Breast epithelium (tissue), 4 donors: ENCODE measurements around the gene SLC35A2. TPM values are rescaled to one million over a fixed set of nuclear protein-coding genes. Genes with fewer than 3 reads are reported as not detected.

Experiments used
- DNase-seq, 2 donors: peaks; one replicate each; pipeline ENCODE4 v3.0.0-alpha.2; 2019; ENCODE audit warnings: low spot score in 2 of 2
- H3K27ac ChIP-seq, 2 donors: fragments of 200-600 bp; sonication (generic) in 1 of 2; one replicate each; pipeline ENCODE4 v1.5.1; 2016 to 2019; ENCODE audit warnings: mild to moderate bottlenecking in 1 of 2
- H3K27me3 ChIP-seq, 2 donors: fragments of 200-600 bp; sonication (generic) in 1 of 2; one replicate each; pipeline versions ENCODE4 v1.5.1 to v1.6.0; 2017 to 2019; ENCODE audit warnings: control low read depth in 1 of 2, mild to moderate bottlenecking in 1 of 2
- H3K36me3 ChIP-seq: fragments of 200-600 bp; one replicate; pipeline ENCODE4 v1.5.1; 2019
- H3K4me1 ChIP-seq, 2 donors: fragments of 200-600 bp; sonication (generic); one replicate each; pipeline ENCODE4 v1.5.1; 2016 to 2019; ENCODE audit warnings: control low read depth in 1 of 2
- H3K4me3 ChIP-seq, 3 donors: fragments of 200-600 bp; sonication (generic); 1 replicate in 2 of 3; 2 replicates in 1 of 3; pipeline ENCODE4 v1.5.1; 2016 to 2019; ENCODE audit warnings: mild to moderate bottlenecking in 3 of 3, moderate library complexity in 2 of 3
- H3K9me3 ChIP-seq, 2 donors: fragments of 200-600 bp; sonication (generic) in 1 of 2; one replicate each; pipeline ENCODE4 v1.5.1; 2016 to 2019; ENCODE audit warnings: control low read depth in 1 of 2
- CTCF ChIP-seq, 3 donors: fragments of 450-650 bp; IDR thresholded peaks; one replicate each; pipeline ENCODE4 v1.5.1; 2016 to 2017; ENCODE audit warnings: antibody characterized with exemption in 3 of 3, mild to moderate bottlenecking in 3 of 3, moderate library complexity in 3 of 3
- POLR2A ChIP-seq: fragments of 450-650 bp; IDR thresholded peaks from one replicate; pipeline ENCODE4 v1.6.1; 2016; ENCODE audit warnings: antibody characterized with exemption, mild to moderate bottlenecking, moderate library complexity
- POLR2AphosphoS5 ChIP-seq, 3 donors: sonication (generic); formaldehyde crosslinking; IDR thresholded peaks; one replicate each; pipeline ENCODE4 v1.6.1; 2017; ENCODE audit warnings: antibody characterized with exemption in 3 of 3
- intact Hi-C: fragments of 100-400 bp; cut with DNase I; formaldehyde crosslinking; loops from one replicate; pipeline ENCODE4 v1.15.1; 2023; ENCODE audit warnings: low total_unique reads
- total RNA-seq, 3 donors: library from RNA; depleted of rRNA; stranded (reverse); fragments of >200 nt; gene quantifications; one replicate each; pipeline ENCODE4 v1.1.0, GENCODE V29; 2016

SLC35A2 gene
- total RNA-seq, 3 donors from 2014 or later = 10.9 to 17.3 (median 16.1) TPM

DNA sequence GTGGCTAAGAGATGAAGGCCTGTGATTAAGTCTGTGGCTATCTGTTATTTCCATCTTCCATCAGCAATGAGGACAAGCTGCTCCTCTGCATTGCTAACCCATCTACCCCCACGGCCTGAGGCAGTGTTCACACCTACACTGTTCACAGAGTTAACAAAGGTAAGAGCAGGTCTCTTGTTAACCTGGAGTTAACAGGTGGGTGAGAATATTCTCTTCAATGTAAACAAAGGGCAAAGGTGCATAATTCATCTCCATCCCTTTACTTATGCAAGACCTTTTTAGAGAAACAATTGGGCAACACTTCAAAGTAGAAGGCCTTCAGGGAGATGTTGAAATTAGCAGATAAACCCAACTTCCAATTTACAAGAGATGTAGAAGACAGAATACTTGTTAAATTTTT is 2.8 kb downstream of the SLC35A2 start:
- Histone ChIP-seq H3K4me1 (no peaks in the 10 kb centered on the region), H3K27ac (no peak overlapping the region), H3K4me3 (no peak overlapping the region), H3K27me3 (peaks cover 0 to 20% of the 10 kb centered on the region in 2 donors), H3K9me3 (no peaks in the 10 kb centered on the region), H3K36me3 (no peaks in the 10 kb centered on the region)
- intact Hi-C loops = no loop called here
- DNase-seq = no peak
- TF ChIP-seq POLR2AphosphoS5 (IDR thresholded peaks at IDR 0.05) (no peak), CTCF (IDR thresholded peaks at IDR 0.05) (no peak), POLR2A (no peak)

DNA sequence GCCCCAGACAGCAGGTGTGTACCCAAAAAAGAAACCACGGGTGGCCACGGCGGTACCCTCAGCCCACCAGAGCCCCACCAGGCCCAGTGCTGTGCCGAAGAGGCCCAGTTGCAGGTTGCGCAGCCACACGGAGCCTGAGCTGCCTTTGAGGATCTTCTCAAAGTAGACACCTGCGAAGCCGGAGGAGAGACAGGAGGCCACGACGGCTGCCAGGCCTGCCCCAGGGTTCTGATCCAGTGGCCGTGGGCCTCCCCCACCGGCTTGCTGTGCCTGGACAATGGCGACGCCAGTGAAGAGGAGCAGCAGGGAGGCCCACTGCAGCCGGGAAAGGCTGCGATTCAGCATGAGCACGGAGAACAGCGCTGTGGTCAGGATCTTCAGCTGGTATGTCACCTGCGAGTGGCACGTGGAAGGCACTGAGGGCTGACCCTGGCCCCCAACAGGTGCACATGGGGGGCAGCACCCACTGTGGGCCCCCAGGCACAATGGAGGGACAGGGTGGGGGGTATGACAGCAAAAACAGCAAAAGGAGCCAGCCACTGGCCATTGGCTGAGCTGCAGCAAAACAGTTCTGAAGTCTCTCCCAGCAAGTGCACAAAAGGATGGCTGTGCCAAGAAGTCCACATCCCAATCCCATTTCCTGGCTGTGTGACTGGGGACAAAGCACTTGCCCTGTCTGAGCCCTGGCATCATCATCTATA is 6.2 kb downstream of the SLC35A2 start:
- Histone ChIP-seq H3K36me3 (no peaks in the 10 kb centered on the region), H3K27me3 (peaks cover 0 to 34% of the 10 kb centered on the region in 2 donors), H3K9me3 (no peaks in the 10 kb centered on the region), H3K4me1 (no peaks in the 10 kb centered on the region), H3K27ac (no peak overlapping the region), H3K4me3 (no peak overlapping the region)
- intact Hi-C loops = no loop called here
- TF ChIP-seq POLR2A (no peak), CTCF (IDR thresholded peaks at IDR 0.05) (no peak)
- no peak for DNase-seq

DNA sequence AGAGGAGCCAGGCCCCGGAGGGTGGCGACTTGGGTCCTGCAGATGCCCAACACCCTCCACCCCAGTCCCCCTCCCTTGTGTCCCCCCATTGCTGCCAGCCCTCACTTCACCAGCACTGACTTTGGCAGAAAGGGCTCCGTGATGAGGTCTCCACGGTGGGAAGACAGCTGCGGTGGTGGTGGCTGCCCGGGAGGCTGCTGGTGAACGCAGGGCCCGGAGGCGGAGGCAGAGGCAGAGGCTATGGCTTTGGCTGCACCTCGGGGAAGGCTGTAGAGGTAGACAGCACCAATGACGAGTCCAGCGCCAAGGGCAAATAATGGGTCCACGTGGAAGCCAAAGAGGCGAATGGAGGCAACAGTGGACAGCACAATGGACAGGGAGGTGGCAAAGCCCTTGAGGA is 6.8 kb downstream of the SLC35A2 start:
- peaks cover 0 to 33% of the 10 kb centered on the region in 2 donors for H3K27me3 ChIP-seq
- intact Hi-C loops = no loop called here
- no peak for DNase-seq
- no peaks in the 10 kb centered on the region for H3K36me3 ChIP-seq
- no peak overlapping the region for H3K4me3 ChIP-seq
- H3K27ac ChIP-seq = no peak overlapping the region
- H3K4me1 ChIP-seq = no peaks in the 10 kb centered on the region
- no peaks in the 10 kb centered on the region for H3K9me3 ChIP-seq
- TF ChIP-seq POLR2AphosphoS5 (IDR thresholded peaks at IDR 0.05) = no peak
- no peak for TF ChIP-seq POLR2A
- no peak for TF ChIP-seq CTCF (IDR thresholded peaks at IDR 0.05)

GRCh38 chrX:48904180-48904579 is 7.3 kb downstream of the SLC35A2 start:
- DNase-seq = no peak
- H3K36me3 ChIP-seq = no peaks in the 10 kb centered on the region
- no peak overlapping the region for H3K27ac ChIP-seq
- no peak overlapping the region for H3K4me3 ChIP-seq
- peaks cover 0 to 33% of the 10 kb centered on the region in 2 donors for H3K27me3 ChIP-seq
- intact Hi-C loops = no loop called here
- no peak for TF ChIP-seq POLR2A
- no peak for TF ChIP-seq CTCF (IDR thresholded peaks at IDR 0.05)
- TF ChIP-seq POLR2AphosphoS5 (IDR thresholded peaks at IDR 0.05) = no peak
- no peaks in the 10 kb centered on the region for H3K4me1 ChIP-seq
- H3K9me3 ChIP-seq = no peaks in the 10 kb centered on the region

DNA sequence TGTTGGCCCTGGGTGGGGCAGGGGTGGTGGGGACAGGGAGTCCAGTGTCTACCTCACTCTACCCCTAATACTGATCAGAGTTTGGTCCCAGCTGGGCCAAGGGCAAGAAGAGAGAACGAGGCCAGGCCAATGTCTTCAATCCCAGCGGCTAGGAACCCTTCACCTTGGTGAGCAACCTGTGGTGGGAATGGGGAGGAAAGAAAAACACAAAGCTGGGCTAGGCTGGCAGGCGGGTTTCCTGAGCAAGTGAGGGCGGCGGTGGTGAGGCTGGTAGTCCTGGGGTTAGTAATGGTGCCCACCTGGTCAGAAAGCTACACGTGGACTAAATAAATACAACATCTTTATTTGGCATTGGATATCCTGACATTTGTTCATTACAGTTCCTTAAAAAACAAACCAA is 8.2 kb downstream of the SLC35A2 start:
- DNase-seq = no peak
- intact Hi-C loops = no loop called here
- peaks cover 0 to 33% of the 10 kb centered on the region in 2 donors for H3K27me3 ChIP-seq
- no peak overlapping the region for H3K4me3 ChIP-seq
- no peak overlapping the region for H3K27ac ChIP-seq
- no peaks in the 10 kb centered on the region for H3K4me1 ChIP-seq
- no peaks in the 10 kb centered on the region for H3K36me3 ChIP-seq
- no peaks in the 10 kb centered on the region for H3K9me3 ChIP-seq
- TF ChIP-seq POLR2AphosphoS5 (IDR thresholded peaks at IDR 0.05) (no peak), POLR2A (no peak), CTCF (IDR thresholded peaks at IDR 0.05) (no peak)
